ENCODE data around the gene TSR3.

- TF ChIP-seq POLR2A (IDR thresholded peaks at IDR 0.05) (no peak), CTCF (IDR thresholded peaks at IDR 0.05) (no peak)
Observed at GRCh38 chr16:1372292-1372950, 20.7 kb upstream of the TSR3 start.

Data from thyroid gland (tissue), 4 donors.